WTC11 (cell line): ENCODE measurements around the gene ARMC9. TPM values are rescaled to one million over a fixed set of nuclear protein-coding genes. Genes with fewer than 3 reads are reported as not detected.
A peak's percentile ranks its signal among the peaks of the same experiment; 100 is the strongest.

ENCODE experiments used
- ATAC-seq: fragments of 200-7000 bp; cut with Tn5 transposase; 2 replicates; pipeline ENCODE4 v1.10.0; 2021; ENCODE audit warnings: mild to moderate bottlenecking, moderate library complexity
- CTCF ChIA-PET: fragments of 300-600 bp; sonication (Branson Sonifier 250); formaldehyde crosslinking; loops from one replicate; lab custom pipeline; 2021; ENCODE audit warnings: antibody characterized with exemption; lab: Charles Lee
- POLR2A ChIA-PET: fragments of 350-600 bp; sonication (Branson Sonifier 250); formaldehyde crosslinking; loops from one replicate; lab custom pipeline; 2021; ENCODE audit warnings: antibody characterized with exemption; lab: Charles Lee
- DNase-seq: peaks from one replicate; pipeline ENCODE4 v3.0.0; 2021; ENCODE audit warnings: low spot score
- H3K27ac Mint-ChIP-seq: 2 replicates; pipeline ENCODE4 v1.8.0; 2021; ENCODE audit warnings: mixed read lengths
- H3K27me3 Mint-ChIP-seq: 2 replicates; pipeline ENCODE4 v1.8.0; 2021; ENCODE audit warnings: low read depth, mild to moderate bottlenecking, moderate library complexity, mixed read lengths
- H3K36me3 Mint-ChIP-seq: 2 replicates; pipeline ENCODE4 v1.8.0; 2021; ENCODE audit warnings: mixed read lengths
- H3K4me1 Mint-ChIP-seq: 2 replicates; pipeline ENCODE4 v1.8.0; 2022; ENCODE audit warnings: mixed read lengths
- H3K4me3 Mint-ChIP-seq: 2 replicates; pipeline ENCODE4 v1.8.0; 2021; ENCODE audit warnings: mild to moderate bottlenecking, moderate library complexity, mixed read lengths
- H3K9me3 Mint-ChIP-seq: 2 replicates; pipeline ENCODE4 v1.8.0; 2021; ENCODE audit warnings: mixed read lengths
- CREM ChIP-seq: sonication (generic); formaldehyde crosslinking; IDR thresholded peaks from 2 replicates; pipeline ENCODE4 v1.8.1; 2022; ENCODE audit warnings: mild to moderate bottlenecking, missing genetic modification reagents, moderate library complexity
- ESRRA ChIP-seq: sonication (generic); formaldehyde crosslinking; IDR thresholded peaks from 2 replicates; pipeline ENCODE4 v1.8.1; 2022; ENCODE audit warnings: mild to moderate bottlenecking, missing genetic modification reagents, borderline replicate concordance
- ETV6 ChIP-seq: sonication (generic); formaldehyde crosslinking; IDR thresholded peaks from 2 replicates; pipeline ENCODE4 v1.8.1; 2022; ENCODE audit warnings: mild to moderate bottlenecking, missing genetic modification reagents
- FOXK1 ChIP-seq: sonication (generic); formaldehyde crosslinking; IDR thresholded peaks from 2 replicates; pipeline ENCODE4 v1.8.0; 2022; ENCODE audit warnings: mild to moderate bottlenecking, moderate library complexity, missing genetic modification reagents
- HMGA2 ChIP-seq: fragments of 250-450 bp; sonication (Bioruptor Pico); IDR thresholded peaks from 2 replicates; pipeline ENCODE4 v1.4.0; 2021; ENCODE audit warnings: mild to moderate bottlenecking, moderate library complexity
- KAT7 ChIP-seq: sonication (generic); formaldehyde crosslinking; IDR thresholded peaks from 2 replicates; pipeline ENCODE4 v1.8.1; 2023; ENCODE audit warnings: missing genetic modification reagents, mild to moderate bottlenecking, borderline replicate concordance
- MYBL2 ChIP-seq: sonication (generic); formaldehyde crosslinking; IDR thresholded peaks from 2 replicates; pipeline ENCODE4 v1.8.1; 2023; ENCODE audit warnings: mild to moderate bottlenecking, moderate library complexity, missing genetic modification reagents
- NR2C2 ChIP-seq: sonication (generic); formaldehyde crosslinking; IDR thresholded peaks from 2 replicates; pipeline ENCODE4 v1.8.0; 2022; ENCODE audit warnings: mild to moderate bottlenecking, missing genetic modification reagents
- OVOL2 ChIP-seq: fragments of 250-450 bp; sonication (Bioruptor Pico); IDR thresholded peaks from 2 replicates; pipeline ENCODE4 v1.9.0; 2021; ENCODE audit warnings: mild to moderate bottlenecking, borderline replicate concordance
- TEAD1 ChIP-seq: sonication (generic); formaldehyde crosslinking; IDR thresholded peaks from 2 replicates; pipeline ENCODE4 v1.8.0; 2022; ENCODE audit warnings: mild to moderate bottlenecking, missing genetic modification reagents
- ZNF121 ChIP-seq: sonication (generic); formaldehyde crosslinking; IDR thresholded peaks from 2 replicates; pipeline ENCODE4 v1.8.0; 2023; ENCODE audit warnings: missing genetic modification reagents
- ZNF138 ChIP-seq: sonication (generic); formaldehyde crosslinking; conservative IDR thresholded peaks from 2 replicates; pipeline ENCODE4 v1.8.1; 2022; ENCODE audit warnings: mild to moderate bottlenecking, moderate library complexity, missing genetic modification reagents
- ZNF423 ChIP-seq: fragments of 250-450 bp; sonication (Bioruptor Pico); IDR thresholded peaks from 2 replicates; pipeline ENCODE4 v2.1.2; 2022; ENCODE audit warnings: mild to moderate bottlenecking, moderate library complexity
- ZNF671 ChIP-seq: fragments of 250-450 bp; sonication (Bioruptor Pico); IDR thresholded peaks from 2 replicates; pipeline ENCODE4 v1.8.0; 2021; ENCODE audit warnings: mild to moderate bottlenecking
- total RNA-seq: library from RNA; stranded (reverse); gene quantifications from 3 replicates; pipeline ENCODE4 v1.2.3, GENCODE V29; 2021
- TF ChIP-seq, protein P1 (sequence below): sonication (generic); formaldehyde crosslinking; IDR thresholded peaks from 2 replicates; pipeline ENCODE4 v1.8.1; 2023; ENCODE audit warnings: mild to moderate bottlenecking, missing genetic modification reagents, borderline replicate concordance
- TF ChIP-seq, protein P2 (sequence below): sonication (generic); formaldehyde crosslinking; IDR thresholded peaks from 2 replicates; pipeline ENCODE4 v1.8.1; 2022; ENCODE audit warnings: low read depth, missing genetic modification reagents, borderline replicate concordance
- TF ChIP-seq, protein P3 (sequence below): sonication (generic); formaldehyde crosslinking; IDR thresholded peaks from 2 replicates; pipeline ENCODE4 v1.8.1; 2023; ENCODE audit warnings: mild to moderate bottlenecking, missing genetic modification reagents
- TF ChIP-seq, protein P4 (sequence below): fragments of 250-450 bp; sonication (Bioruptor Pico); IDR thresholded peaks from 2 replicates; pipeline ENCODE4 v2.1.2; 2022; ENCODE audit warnings: mild to moderate bottlenecking, moderate library complexity
- TF ChIP-seq, protein P5 (sequence below): fragments of 250-450 bp; sonication (Bioruptor Pico); IDR thresholded peaks from 2 replicates; pipeline ENCODE4 v1.9.0; 2021; ENCODE audit warnings: mild to moderate bottlenecking

Gene ARMC9
- total RNA-seq, 1 experiment from 2014 or later, result 34.9 TPM

DNA sequence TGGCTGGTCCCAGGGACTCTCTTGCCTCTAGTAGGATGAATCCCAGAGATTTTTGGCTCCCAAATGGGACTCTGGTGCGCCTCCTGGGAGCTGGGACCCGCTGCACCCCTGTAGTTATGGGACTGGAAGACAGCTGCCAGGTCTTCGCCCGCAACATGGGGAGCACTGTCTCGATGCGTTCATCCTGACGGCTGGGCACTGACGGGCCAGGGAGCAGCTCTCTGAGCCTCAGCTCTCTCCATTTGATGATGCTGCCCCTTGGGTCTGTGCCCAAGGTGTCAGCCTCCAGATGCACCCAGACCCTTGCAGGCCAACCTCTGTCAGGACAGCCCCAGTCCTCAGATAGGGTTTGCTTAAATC, 9.3 kb upstream of the ARMC9 start (continued):
- TF ChIP-seq, protein P1, sequence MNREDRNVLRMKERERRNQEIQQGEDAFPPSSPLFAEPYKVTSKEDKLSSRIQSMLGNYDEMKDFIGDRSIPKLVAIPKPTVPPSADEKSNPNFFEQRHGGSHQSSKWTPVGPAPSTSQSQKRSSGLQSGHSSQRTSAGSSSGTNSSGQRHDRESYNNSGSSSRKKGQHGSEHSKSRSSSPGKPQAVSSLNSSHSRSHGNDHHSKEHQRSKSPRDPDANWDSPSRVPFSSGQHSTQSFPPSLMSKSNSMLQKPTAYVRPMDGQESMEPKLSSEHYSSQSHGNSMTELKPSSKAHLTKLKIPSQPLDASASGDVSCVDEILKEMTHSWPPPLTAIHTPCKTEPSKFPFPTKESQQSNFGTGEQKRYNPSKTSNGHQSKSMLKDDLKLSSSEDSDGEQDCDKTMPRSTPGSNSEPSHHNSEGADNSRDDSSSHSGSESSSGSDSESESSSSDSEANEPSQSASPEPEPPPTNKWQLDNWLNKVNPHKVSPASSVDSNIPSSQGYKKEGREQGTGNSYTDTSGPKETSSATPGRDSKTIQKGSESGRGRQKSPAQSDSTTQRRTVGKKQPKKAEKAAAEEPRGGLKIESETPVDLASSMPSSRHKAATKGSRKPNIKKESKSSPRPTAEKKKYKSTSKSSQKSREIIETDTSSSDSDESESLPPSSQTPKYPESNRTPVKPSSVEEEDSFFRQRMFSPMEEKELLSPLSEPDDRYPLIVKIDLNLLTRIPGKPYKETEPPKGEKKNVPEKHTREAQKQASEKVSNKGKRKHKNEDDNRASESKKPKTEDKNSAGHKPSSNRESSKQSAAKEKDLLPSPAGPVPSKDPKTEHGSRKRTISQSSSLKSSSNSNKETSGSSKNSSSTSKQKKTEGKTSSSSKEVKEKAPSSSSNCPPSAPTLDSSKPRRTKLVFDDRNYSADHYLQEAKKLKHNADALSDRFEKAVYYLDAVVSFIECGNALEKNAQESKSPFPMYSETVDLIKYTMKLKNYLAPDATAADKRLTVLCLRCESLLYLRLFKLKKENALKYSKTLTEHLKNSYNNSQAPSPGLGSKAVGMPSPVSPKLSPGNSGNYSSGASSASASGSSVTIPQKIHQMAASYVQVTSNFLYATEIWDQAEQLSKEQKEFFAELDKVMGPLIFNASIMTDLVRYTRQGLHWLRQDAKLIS (CRISPR knock-in tag), result no peak
- TF ChIP-seq NR2C2 (CRISPR knock-in tag) (no peak), CREM (CRISPR knock-in tag) (no peak)

DNA sequence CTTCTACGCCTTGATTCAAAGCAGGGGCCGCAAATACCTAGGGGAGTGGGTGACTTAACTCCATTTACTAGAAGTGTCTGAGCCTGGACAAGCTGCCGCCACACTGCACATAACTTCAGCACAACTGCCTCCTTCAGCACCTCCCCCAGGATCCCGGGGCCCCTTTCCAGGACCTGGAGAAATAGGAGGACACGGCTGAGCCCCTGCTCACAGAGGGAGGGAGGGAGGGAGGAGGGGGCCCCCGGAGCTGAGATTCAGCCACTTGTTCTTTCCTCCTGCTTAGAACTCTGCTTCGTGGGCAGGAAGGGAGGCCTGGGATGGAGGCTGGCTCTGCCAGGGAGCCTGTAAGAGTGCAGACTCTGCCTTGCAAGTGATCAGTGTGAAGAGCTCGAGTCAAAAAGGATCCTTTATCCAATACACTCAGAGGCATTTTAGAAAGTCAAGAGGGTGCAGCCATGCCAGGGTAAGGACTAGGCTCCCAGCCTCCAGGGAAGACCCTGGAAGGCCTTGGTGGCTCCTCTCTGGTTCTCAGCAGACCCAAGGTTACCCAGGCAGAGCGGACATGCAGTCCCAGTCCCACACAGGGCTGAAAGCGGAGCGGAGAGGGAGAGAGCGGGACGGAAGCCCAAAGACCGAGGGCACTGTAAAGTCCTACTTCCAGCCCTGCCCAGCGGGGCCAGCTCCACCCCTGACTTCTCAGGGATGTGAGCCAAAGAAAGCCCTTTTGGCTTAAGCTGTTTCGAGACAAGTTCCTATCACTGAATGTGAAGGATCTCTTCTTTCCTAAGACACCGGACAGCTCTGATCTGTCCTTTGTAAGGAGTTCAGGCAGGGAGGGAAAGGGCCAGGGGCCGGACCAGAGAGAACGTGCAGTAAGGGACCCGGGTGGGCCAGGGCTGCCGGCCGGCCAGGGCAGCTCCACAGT, 8.6 kb upstream of the ARMC9 start:
- Mint-ChIP-seq H3K4me1 (peaks cover 33% of the 10 kb centered on the region), H3K9me3 (no peaks in the 10 kb centered on the region), H3K4me3 (peak overlapping the region; percentile 52), H3K27me3 (no peaks in the 10 kb centered on the region), H3K36me3 (no peaks in the 10 kb centered on the region), H3K27ac (peak overlapping the region; percentile 93; the same call in 1 of the 2 replicates)
- ATAC-seq (peak; percentile 43), DNase-seq (peak; percentile 38)
- CTCF ChIA-PET, result interaction anchor here (0.9 to 1.7 kb wide), 6 partner anchors 10 to 262 kb away, joined by 3 to 11 read pairs (median 3); no protein-coding TSS in a partner anchor
- TF ChIP-seq KAT7 (no peak), ZNF138 (CRISPR knock-in tag) (no peak), ZNF671 (no peak), OVOL2 (CRISPR knock-in tag) (no peak), TEAD1 (CRISPR knock-in tag) (no peak), ESRRA (CRISPR knock-in tag) (no peak), HMGA2 (CRISPR knock-in tag) (no peak)
- TF ChIP-seq, protein P2, sequence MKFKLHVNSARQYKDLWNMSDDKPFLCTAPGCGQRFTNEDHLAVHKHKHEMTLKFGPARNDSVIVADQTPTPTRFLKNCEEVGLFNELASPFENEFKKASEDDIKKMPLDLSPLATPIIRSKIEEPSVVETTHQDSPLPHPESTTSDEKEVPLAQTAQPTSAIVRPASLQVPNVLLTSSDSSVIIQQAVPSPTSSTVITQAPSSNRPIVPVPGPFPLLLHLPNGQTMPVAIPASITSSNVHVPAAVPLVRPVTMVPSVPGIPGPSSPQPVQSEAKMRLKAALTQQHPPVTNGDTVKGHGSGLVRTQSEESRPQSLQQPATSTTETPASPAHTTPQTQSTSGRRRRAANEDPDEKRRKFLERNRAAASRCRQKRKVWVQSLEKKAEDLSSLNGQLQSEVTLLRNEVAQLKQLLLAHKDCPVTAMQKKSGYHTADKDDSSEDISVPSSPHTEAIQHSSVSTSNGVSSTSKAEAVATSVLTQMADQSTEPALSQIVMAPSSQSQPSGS (CRISPR knock-in tag), result no peak
- POLR2A ChIA-PET, result interaction anchor here (0.9 to 1.2 kb wide), 3 partner anchors 11 to 264 kb away, joined by 3 to 5 read pairs (median 4); no protein-coding TSS in a partner anchor

DNA sequence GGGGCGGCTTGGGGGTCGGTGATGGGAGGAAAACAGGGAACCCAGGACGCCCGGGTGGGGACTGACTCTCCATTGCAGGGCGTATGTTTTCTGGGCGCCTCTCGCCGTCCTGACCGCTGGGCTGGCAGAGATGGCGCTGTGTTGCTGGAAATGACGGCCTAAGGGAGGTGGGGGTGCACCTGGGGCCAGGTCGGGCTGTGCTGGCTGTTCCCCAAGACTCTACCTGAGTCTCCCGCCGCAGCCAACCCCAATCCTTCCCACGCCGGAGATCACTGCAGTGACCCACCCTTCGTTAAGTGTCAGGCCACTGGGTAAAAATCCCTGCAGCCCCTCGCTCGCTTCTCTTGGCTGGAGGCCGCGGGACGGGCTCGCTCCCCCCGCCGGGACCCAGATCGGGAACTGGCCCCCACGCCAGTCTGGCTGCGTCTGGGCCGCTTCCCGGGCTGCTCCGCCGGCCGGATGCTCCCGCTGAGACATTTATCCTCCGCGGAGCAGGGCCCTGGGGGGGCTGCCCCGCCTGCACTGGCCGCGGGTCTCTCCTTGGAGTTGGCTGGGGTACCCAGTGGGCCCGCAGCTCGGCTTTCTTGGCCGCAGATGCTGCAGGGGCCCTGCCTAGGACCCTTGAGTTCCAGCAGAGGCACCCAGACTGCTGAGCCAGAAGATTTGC, 7.8 kb upstream of the ARMC9 start:
- Mint-ChIP-seq H3K27ac (no peak overlapping the region), H3K9me3 (no peaks in the 10 kb centered on the region), H3K4me1 (peaks cover 33% of the 10 kb centered on the region), H3K36me3 (no peaks in the 10 kb centered on the region), H3K4me3 (peak overlapping the region; percentile 52), H3K27me3 (no peaks in the 10 kb centered on the region)
- CTCF ChIA-PET, result interaction anchor here (0.9 to 2.1 kb wide), 6 partner anchors 8 to 261 kb away, joined by 3 to 11 read pairs (median 6); no protein-coding TSS in a partner anchor
- DNase-seq (peak; percentile 70), ATAC-seq (peak; percentile 75)
- POLR2A ChIA-PET, result interaction anchor here (0.7 to 1.2 kb wide), 3 partner anchors 262 to 293 kb away, joined by 3 to 5 read pairs (median 5); no protein-coding TSS in a partner anchor
- TF ChIP-seq NR2C2 (CRISPR knock-in tag) (no peak), ZNF121 (CRISPR knock-in tag) (0 out of 2 replicates have a peak, but pooled peaks have one; percentile 47), ZNF423 (peak; percentile 87), ETV6 (peak; percentile 56; the same call in 1 of the 2 replicates), MYBL2 (CRISPR knock-in tag) (0 out of 2 replicates have a peak, but pooled peaks have one; percentile 45), FOXK1 (CRISPR knock-in tag) (peak; percentile 34; the same call in 1 of the 2 replicates)
- TF ChIP-seq, protein P3, sequence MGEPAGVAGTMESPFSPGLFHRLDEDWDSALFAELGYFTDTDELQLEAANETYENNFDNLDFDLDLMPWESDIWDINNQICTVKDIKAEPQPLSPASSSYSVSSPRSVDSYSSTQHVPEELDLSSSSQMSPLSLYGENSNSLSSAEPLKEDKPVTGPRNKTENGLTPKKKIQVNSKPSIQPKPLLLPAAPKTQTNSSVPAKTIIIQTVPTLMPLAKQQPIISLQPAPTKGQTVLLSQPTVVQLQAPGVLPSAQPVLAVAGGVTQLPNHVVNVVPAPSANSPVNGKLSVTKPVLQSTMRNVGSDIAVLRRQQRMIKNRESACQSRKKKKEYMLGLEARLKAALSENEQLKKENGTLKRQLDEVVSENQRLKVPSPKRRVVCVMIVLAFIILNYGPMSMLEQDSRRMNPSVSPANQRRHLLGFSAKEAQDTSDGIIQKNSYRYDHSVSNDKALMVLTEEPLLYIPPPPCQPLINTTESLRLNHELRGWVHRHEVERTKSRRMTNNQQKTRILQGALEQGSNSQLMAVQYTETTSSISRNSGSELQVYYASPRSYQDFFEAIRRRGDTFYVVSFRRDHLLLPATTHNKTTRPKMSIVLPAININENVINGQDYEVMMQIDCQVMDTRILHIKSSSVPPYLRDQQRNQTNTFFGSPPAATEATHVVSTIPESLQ, result no peak
- TF ChIP-seq, protein P4, sequence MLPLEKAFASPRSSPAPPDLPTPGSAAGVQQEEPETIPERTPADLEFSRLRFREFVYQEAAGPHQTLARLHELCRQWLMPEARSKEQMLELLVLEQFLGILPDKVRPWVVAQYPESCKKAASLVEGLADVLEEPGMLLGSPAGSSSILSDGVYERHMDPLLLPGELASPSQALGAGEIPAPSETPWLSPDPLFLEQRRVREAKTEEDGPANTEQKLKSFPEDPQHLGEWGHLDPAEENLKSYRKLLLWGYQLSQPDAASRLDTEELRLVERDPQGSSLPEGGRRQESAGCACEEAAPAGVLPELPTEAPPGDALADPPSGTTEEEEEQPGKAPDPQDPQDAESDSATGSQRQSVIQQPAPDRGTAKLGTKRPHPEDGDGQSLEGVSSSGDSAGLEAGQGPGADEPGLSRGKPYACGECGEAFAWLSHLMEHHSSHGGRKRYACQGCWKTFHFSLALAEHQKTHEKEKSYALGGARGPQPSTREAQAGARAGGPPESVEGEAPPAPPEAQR, result no peak
- TF ChIP-seq, protein P5, sequence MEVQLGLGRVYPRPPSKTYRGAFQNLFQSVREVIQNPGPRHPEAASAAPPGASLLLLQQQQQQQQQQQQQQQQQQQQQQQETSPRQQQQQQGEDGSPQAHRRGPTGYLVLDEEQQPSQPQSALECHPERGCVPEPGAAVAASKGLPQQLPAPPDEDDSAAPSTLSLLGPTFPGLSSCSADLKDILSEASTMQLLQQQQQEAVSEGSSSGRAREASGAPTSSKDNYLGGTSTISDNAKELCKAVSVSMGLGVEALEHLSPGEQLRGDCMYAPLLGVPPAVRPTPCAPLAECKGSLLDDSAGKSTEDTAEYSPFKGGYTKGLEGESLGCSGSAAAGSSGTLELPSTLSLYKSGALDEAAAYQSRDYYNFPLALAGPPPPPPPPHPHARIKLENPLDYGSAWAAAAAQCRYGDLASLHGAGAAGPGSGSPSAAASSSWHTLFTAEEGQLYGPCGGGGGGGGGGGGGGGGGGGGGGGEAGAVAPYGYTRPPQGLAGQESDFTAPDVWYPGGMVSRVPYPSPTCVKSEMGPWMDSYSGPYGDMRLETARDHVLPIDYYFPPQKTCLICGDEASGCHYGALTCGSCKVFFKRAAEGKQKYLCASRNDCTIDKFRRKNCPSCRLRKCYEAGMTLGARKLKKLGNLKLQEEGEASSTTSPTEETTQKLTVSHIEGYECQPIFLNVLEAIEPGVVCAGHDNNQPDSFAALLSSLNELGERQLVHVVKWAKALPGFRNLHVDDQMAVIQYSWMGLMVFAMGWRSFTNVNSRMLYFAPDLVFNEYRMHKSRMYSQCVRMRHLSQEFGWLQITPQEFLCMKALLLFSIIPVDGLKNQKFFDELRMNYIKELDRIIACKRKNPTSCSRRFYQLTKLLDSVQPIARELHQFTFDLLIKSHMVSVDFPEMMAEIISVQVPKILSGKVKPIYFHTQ (CRISPR knock-in tag), result no peak
